ENCODE data around the gene JOSD2. TPM values are rescaled to one million over a fixed set of nuclear protein-coding genes. Genes with fewer than 3 reads are reported as not detected.

The JOSD2 gene
- total and polyA plus RNA-seq, 2 donors (not counting 1 experiment from before 2014, with no cell fraction given) = 25.0 to 32.8 TPM

GRCh38 chr19:50465000-50465399, 46.0 kb downstream of the JOSD2 start:
- Histone ChIP-seq H3K4me1 (ENCODE audit: control insufficient read depth in 2 of 2, insufficient read depth in 2 of 2, low read length in 2 of 2) (peaks cover 15 to 16% of the 10 kb centered on the region in 2 donors), H3K9ac (ENCODE audit: low read length) (no peak overlapping the region), H3K4me2 (replicated peaks; ENCODE audit: low read depth, low read length, poor library complexity, severe bottlenecking) (no peak overlapping the region), H3K27ac (ENCODE audit: low read length in 2 of 2) (no peak overlapping the region), H3K27me3 (replicated peaks in 1 of 4; ENCODE audit: control extremely low read depth in 1 of 4, control insufficient read depth in 3 of 4, insufficient read depth in 4 of 4, low read length in 3 of 4) (no peaks in the 10 kb centered on the region), H4K20me1 (ENCODE audit: control insufficient read depth, insufficient read depth, low read length, poor library complexity, severe bottlenecking) (no peaks in the 10 kb centered on the region), H3K79me2 (ENCODE audit: control insufficient read depth, insufficient read depth, low read length) (no peaks in the 10 kb centered on the region), H3K4me3 (ENCODE audit: control extremely low read depth in 1 of 5, extremely low read depth in 1 of 5, insufficient read depth in 1 of 5, low read depth in 2 of 5, low read length in 4 of 5) (no peak overlapping the region), H3K36me3 (replicated peaks in 1 of 2; ENCODE audit: control extremely low read depth in 1 of 2, control insufficient read depth in 1 of 2, extremely low read depth in 1 of 2, insufficient read depth in 2 of 2, low read length in 1 of 2) (no peaks in the 10 kb centered on the region), H2AFZ (ENCODE audit: insufficient read depth, low read depth, low read length, poor library complexity, severe bottlenecking) (no peak overlapping the region), H3K9me3 (ENCODE audit: control extremely low read depth in 1 of 3, control insufficient read depth in 2 of 3, insufficient read depth in 1 of 3, low read length in 2 of 3) (no peaks in the 10 kb centered on the region)
- ChIA-PET POLR2A (no interaction called here), CTCF (interaction anchor here (1.3 kb wide), 1 partner anchor 53 kb away, joined by 3 read pairs; no protein-coding TSS in a partner anchor)
- 96% methylated on average over 12 of the region's 13 CpGs for WGBS (ENCODE audit: insufficient coverage)
- no peak for ATAC-seq (ENCODE audit: low read depth)
- no peak for DNase-seq
- Mint-ChIP-seq H3K27ac (no peak overlapping the region), H3K4me3 (no peak overlapping the region), H3K9me3 (ENCODE audit: insufficient read depth) (no peaks in the 10 kb centered on the region), H3K27me3 (peaks cover 3% of the 10 kb centered on the region), H3K4me1 (peaks cover 13% of the 10 kb centered on the region)
- no peak for TF ChIP-seq EZH2 (IDR thresholded peaks at IDR 0.05; ENCODE audit: borderline replicate concordance, insufficient read depth, low read depth, low read length, poor library complexity, severe bottlenecking)
- TF ChIP-seq, protein P1, sequence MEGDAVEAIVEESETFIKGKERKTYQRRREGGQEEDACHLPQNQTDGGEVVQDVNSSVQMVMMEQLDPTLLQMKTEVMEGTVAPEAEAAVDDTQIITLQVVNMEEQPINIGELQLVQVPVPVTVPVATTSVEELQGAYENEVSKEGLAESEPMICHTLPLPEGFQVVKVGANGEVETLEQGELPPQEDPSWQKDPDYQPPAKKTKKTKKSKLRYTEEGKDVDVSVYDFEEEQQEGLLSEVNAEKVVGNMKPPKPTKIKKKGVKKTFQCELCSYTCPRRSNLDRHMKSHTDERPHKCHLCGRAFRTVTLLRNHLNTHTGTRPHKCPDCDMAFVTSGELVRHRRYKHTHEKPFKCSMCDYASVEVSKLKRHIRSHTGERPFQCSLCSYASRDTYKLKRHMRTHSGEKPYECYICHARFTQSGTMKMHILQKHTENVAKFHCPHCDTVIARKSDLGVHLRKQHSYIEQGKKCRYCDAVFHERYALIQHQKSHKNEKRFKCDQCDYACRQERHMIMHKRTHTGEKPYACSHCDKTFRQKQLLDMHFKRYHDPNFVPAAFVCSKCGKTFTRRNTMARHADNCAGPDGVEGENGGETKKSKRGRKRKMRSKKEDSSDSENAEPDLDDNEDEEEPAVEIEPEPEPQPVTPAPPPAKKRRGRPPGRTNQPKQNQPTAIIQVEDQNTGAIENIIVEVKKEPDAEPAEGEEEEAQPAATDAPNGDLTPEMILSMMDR (IDR thresholded peaks at IDR 0.05) = no peak
- intact Hi-C loops (cut with micrococcal nuclease) = no loop called here

- ATAC-seq (ENCODE audit: low read depth) (no peak), DNase-seq (no peak)
- Histone ChIP-seq H2AFZ (ENCODE audit: insufficient read depth, low read depth, low read length, poor library complexity, severe bottlenecking) (no peak overlapping the region), H3K4me2 (replicated peaks; ENCODE audit: low read depth, low read length, poor library complexity, severe bottlenecking) (no peak overlapping the region), H3K27me3 (replicated peaks in 1 of 4; ENCODE audit: control extremely low read depth in 1 of 4, control insufficient read depth in 3 of 4, insufficient read depth in 4 of 4, low read length in 3 of 4) (no peaks in the 10 kb centered on the region), H3K36me3 (replicated peaks in 1 of 2; ENCODE audit: control extremely low read depth in 1 of 2, control insufficient read depth in 1 of 2, extremely low read depth in 1 of 2, insufficient read depth in 2 of 2, low read length in 1 of 2) (no peaks in the 10 kb centered on the region), H3K4me1 (ENCODE audit: control insufficient read depth in 2 of 2, insufficient read depth in 2 of 2, low read length in 2 of 2) (peaks cover 21 to 22% of the 10 kb centered on the region in 2 donors), H3K79me2 (ENCODE audit: control insufficient read depth, insufficient read depth, low read length) (no peaks in the 10 kb centered on the region), H3K27ac (ENCODE audit: low read length in 2 of 2) (no peak overlapping the region), H3K9me3 (ENCODE audit: control extremely low read depth in 1 of 3, control insufficient read depth in 2 of 3, insufficient read depth in 1 of 3, low read length in 2 of 3) (no peaks in the 10 kb centered on the region), H4K20me1 (ENCODE audit: control insufficient read depth, insufficient read depth, low read length, poor library complexity, severe bottlenecking) (no peaks in the 10 kb centered on the region), H3K9ac (ENCODE audit: low read length) (no peak overlapping the region), H3K4me3 (ENCODE audit: control extremely low read depth in 1 of 5, extremely low read depth in 1 of 5, insufficient read depth in 1 of 5, low read depth in 2 of 5, low read length in 4 of 5) (no peak overlapping the region)
- Mint-ChIP-seq H3K4me1 (peaks cover 17% of the 10 kb centered on the region), H3K9me3 (ENCODE audit: insufficient read depth) (no peaks in the 10 kb centered on the region), H3K27me3 (peaks cover 3% of the 10 kb centered on the region), H3K4me3 (no peak overlapping the region), H3K27ac (no peak overlapping the region)
- POLR2A ChIA-PET = interaction anchor here (0.7 kb wide), 1 partner anchor 52 kb away, joined by 4 read pairs; no protein-coding TSS in a partner anchor
- WGBS (ENCODE audit: insufficient coverage) = 95% methylated on average over 18 of the region's 19 CpGs
- CTCF ChIA-PET = interaction anchor here (0.7 to 1.2 kb wide), 2 partner anchors 52 to 107 kb away, joined by 3 to 5 read pairs; no protein-coding TSS in a partner anchor
- intact Hi-C loops (cut with micrococcal nuclease) = no loop called here
- TF ChIP-seq, protein P1 (IDR thresholded peaks at IDR 0.05) = no peak
- TF ChIP-seq EZH2 (IDR thresholded peaks at IDR 0.05; ENCODE audit: borderline replicate concordance, insufficient read depth, low read depth, low read length, poor library complexity, severe bottlenecking) = no peak
Observed at GRCh38 chr19:50464348-50464747, 46.6 kb downstream of the JOSD2 start.
